HG03060 (cell line): ENCODE measurements around the gene HK1.

Experiments
- ATAC-seq: cut with Tn5 transposase; IDR thresholded peaks from one replicate; pipeline ENCODE4 v1.9.1; 2021; ENCODE audit warnings: low read depth, moderate number of reproducible peaks; ENCODE audit not compliant: unreplicated experiment

Gene HK1

GRCh38 chr10:69343905-69344304 lies 65.6 kb downstream of the HK1 start:
- no peak for ATAC-seq

- no peak for ATAC-seq
Measured at GRCh38 chr10:69344591-69345252, 66.4 kb downstream of the HK1 start.

- no peak for ATAC-seq
Measured at GRCh38 chr10:69345402-69345801, 67.1 kb downstream of the HK1 start.

GRCh38 chr10:69345890-69346474 lies 67.7 kb downstream of the HK1 start:
- no peak for ATAC-seq

- no peak for ATAC-seq
Measured at GRCh38 chr10:69346776-69347175, 68.5 kb downstream of the HK1 start.

GRCh38 chr10:69348816-69349541 lies 70.7 kb downstream of the HK1 start:
- ATAC-seq, result no peak

- ATAC-seq, result no peak
Measured at GRCh38 chr10:69349542-69349888, 71.2 kb downstream of the HK1 start.

GRCh38 chr10:69351589-69351988 lies 73.3 kb downstream of the HK1 start:
- no peak for ATAC-seq

GRCh38 chr10:69352569-69353264 lies 74.4 kb downstream of the HK1 start:
- no peak for ATAC-seq

GRCh38 chr10:69353977-69354635 lies 75.8 kb downstream of the HK1 start:
- ATAC-seq, result no peak

GRCh38 chr10:69356187-69356586 lies 77.9 kb downstream of the HK1 start:
- ATAC-seq, result no peak

GRCh38 chr10:69358148-69358795 lies 80.0 kb downstream of the HK1 start:
- ATAC-seq, result no peak

- ATAC-seq, result no peak
Measured at GRCh38 chr10:69359148-69359547, 80.9 kb downstream of the HK1 start.

GRCh38 chr10:69359594-69359993 lies 81.3 kb downstream of the HK1 start:
- no peak for ATAC-seq

- no peak for ATAC-seq
Measured at GRCh38 chr10:69360485-69361302, 82.4 kb downstream of the HK1 start.

GRCh38 chr10:69361303-69361614 lies 83.0 kb downstream of the HK1 start:
- no peak for ATAC-seq

- ATAC-seq, result no peak
Measured at GRCh38 chr10:69362471-69362954, 84.2 kb downstream of the HK1 start.

- ATAC-seq, result no peak
Measured at GRCh38 chr10:69363666-69364065, 85.4 kb downstream of the HK1 start.

GRCh38 chr10:69364232-69364940 lies 86.1 kb downstream of the HK1 start:
- no peak for ATAC-seq
